ENCODE data around the gene EHBP1. TPM values are rescaled to one million over a fixed set of nuclear protein-coding genes. Genes with fewer than 3 reads are reported as not detected.

EHBP1 gene
- total RNA-seq, 2 donors from 2014 or later, result 23.7 to 34.3 TPM

GRCh38 chr2:62731275-62731674 is 25.8 kb downstream of the EHBP1 start:
- no peak for DNase-seq (ENCODE audit: low spot score)
- H3K9me3 Mint-ChIP-seq, result peaks cover 4% of the 10 kb centered on the region
- H3K27ac Mint-ChIP-seq, result no peak overlapping the region
- H3K27me3 Mint-ChIP-seq, result no peaks in the 10 kb centered on the region
- H3K4me3 Mint-ChIP-seq, result no peak overlapping the region
- no peak for ATAC-seq
- H3K4me1 Mint-ChIP-seq (ENCODE audit: low read depth in 2 of 2), result peaks cover 9 to 20% of the 10 kb centered on the region in 2 donors
- H3K36me3 Mint-ChIP-seq, result peaks cover 17% of the 10 kb centered on the region

- peaks cover 7 to 20% of the 10 kb centered on the region in 2 donors for H3K4me1 Mint-ChIP-seq (ENCODE audit: low read depth in 2 of 2)
- H3K27me3 Mint-ChIP-seq, result no peaks in the 10 kb centered on the region
- H3K27ac Mint-ChIP-seq, result no peak overlapping the region
- H3K4me3 Mint-ChIP-seq, result no peak overlapping the region
- DNase-seq (ENCODE audit: low spot score), result no peak
- H3K9me3 Mint-ChIP-seq, result peaks cover 4% of the 10 kb centered on the region
- H3K36me3 Mint-ChIP-seq, result peaks cover 17% of the 10 kb centered on the region
- ATAC-seq, result no peak
These were observed 26.8 kb downstream of the EHBP1 start for GRCh38 chr2:62732262-62732777.

- H3K36me3 Mint-ChIP-seq, result peaks cover 17% of the 10 kb centered on the region
- H3K27ac Mint-ChIP-seq, result no peak overlapping the region
- DNase-seq (ENCODE audit: low spot score) (no peak), ATAC-seq (no peak)
- no peaks in the 10 kb centered on the region for H3K27me3 Mint-ChIP-seq
- no peak overlapping the region for H3K4me3 Mint-ChIP-seq
- peaks cover 10 to 16% of the 10 kb centered on the region in 2 donors for H3K4me1 Mint-ChIP-seq (ENCODE audit: low read depth in 2 of 2)
- peaks cover 4% of the 10 kb centered on the region for H3K9me3 Mint-ChIP-seq
These were observed 28.0 kb downstream of the EHBP1 start for GRCh38 chr2:62733546-62733945.

GRCh38 chr2:62736899-62737559 is 31.5 kb downstream of the EHBP1 start:
- Mint-ChIP-seq H3K9me3 (no peaks in the 10 kb centered on the region), H3K27me3 (no peaks in the 10 kb centered on the region), H3K4me3 (no peak overlapping the region), H3K36me3 (peaks cover 11% of the 10 kb centered on the region), H3K27ac (no peak overlapping the region), H3K4me1 (ENCODE audit: low read depth in 2 of 2) (peaks cover 12 to 16% of the 10 kb centered on the region in 2 donors)
- DNase-seq (ENCODE audit: low spot score), result no peak
- ATAC-seq, result no peak

- H3K36me3 Mint-ChIP-seq, result no peaks in the 10 kb centered on the region
- H3K4me1 Mint-ChIP-seq (ENCODE audit: low read depth in 2 of 2), result peaks cover 6 to 9% of the 10 kb centered on the region in 2 donors
- H3K27ac Mint-ChIP-seq, result no peak overlapping the region
- no peaks in the 10 kb centered on the region for H3K9me3 Mint-ChIP-seq
- no peak for DNase-seq (ENCODE audit: low spot score)
- H3K4me3 Mint-ChIP-seq, result no peak overlapping the region
- ATAC-seq, result no peak
- H3K27me3 Mint-ChIP-seq, result no peaks in the 10 kb centered on the region
These were observed 33.7 kb downstream of the EHBP1 start for GRCh38 chr2:62738981-62739936.

- H3K27me3 Mint-ChIP-seq, result no peaks in the 10 kb centered on the region
- no peaks in the 10 kb centered on the region for H3K9me3 Mint-ChIP-seq
- no peak for DNase-seq (ENCODE audit: low spot score)
- H3K27ac Mint-ChIP-seq, result no peak overlapping the region
- ATAC-seq, result no peak
- no peak overlapping the region for H3K4me3 Mint-ChIP-seq
- peaks cover 4 to 9% of the 10 kb centered on the region in 2 donors for H3K4me1 Mint-ChIP-seq (ENCODE audit: low read depth in 2 of 2)
- H3K36me3 Mint-ChIP-seq, result no peaks in the 10 kb centered on the region
These were observed 34.7 kb downstream of the EHBP1 start for GRCh38 chr2:62740221-62740620.

GRCh38 chr2:62741127-62741526 is 35.6 kb downstream of the EHBP1 start:
- H3K4me1 Mint-ChIP-seq (ENCODE audit: low read depth in 2 of 2), result peaks cover 4 to 9% of the 10 kb centered on the region in 2 donors
- no peaks in the 10 kb centered on the region for H3K9me3 Mint-ChIP-seq
- no peak overlapping the region for H3K27ac Mint-ChIP-seq
- ATAC-seq, result no peak
- no peaks in the 10 kb centered on the region for H3K36me3 Mint-ChIP-seq
- H3K4me3 Mint-ChIP-seq, result no peak overlapping the region
- DNase-seq (ENCODE audit: low spot score), result no peak
- H3K27me3 Mint-ChIP-seq, result no peaks in the 10 kb centered on the region

- H3K27ac Mint-ChIP-seq, result no peak overlapping the region
- H3K36me3 Mint-ChIP-seq, result no peaks in the 10 kb centered on the region
These were observed 36.6 kb downstream of the EHBP1 start for GRCh38 chr2:62741954-62742722.

GRCh38 chr2:62743506-62743905 is 38.0 kb downstream of the EHBP1 start:
- ATAC-seq, result no peak
- H3K27me3 Mint-ChIP-seq, result no peaks in the 10 kb centered on the region
- H3K9me3 Mint-ChIP-seq, result no peaks in the 10 kb centered on the region
- H3K27ac Mint-ChIP-seq, result no peak overlapping the region
- peaks cover 0 to 3% of the 10 kb centered on the region in 2 donors for H3K4me1 Mint-ChIP-seq (ENCODE audit: low read depth in 2 of 2)
- no peaks in the 10 kb centered on the region for H3K36me3 Mint-ChIP-seq
- DNase-seq (ENCODE audit: low spot score), result no peak
- no peak overlapping the region for H3K4me3 Mint-ChIP-seq

More at GRCh38 chr2:62741954-62742722, 36.6 kb downstream of the EHBP1 start:
- ATAC-seq, result no peak
- no peaks in the 10 kb centered on the region for H3K9me3 Mint-ChIP-seq
- H3K4me3 Mint-ChIP-seq, result no peak overlapping the region
- H3K4me1 Mint-ChIP-seq (ENCODE audit: low read depth in 2 of 2), result peaks cover 0 to 9% of the 10 kb centered on the region in 2 donors
- DNase-seq (ENCODE audit: low spot score), result no peak
- no peaks in the 10 kb centered on the region for H3K27me3 Mint-ChIP-seq

GRCh38 chr2:62744603-62745002 is 39.1 kb downstream of the EHBP1 start:
- Mint-ChIP-seq H3K27me3 (no peaks in the 10 kb centered on the region), H3K4me3 (no peak overlapping the region), H3K36me3 (no peaks in the 10 kb centered on the region), H3K27ac (no peak overlapping the region), H3K9me3 (no peaks in the 10 kb centered on the region), H3K4me1 (ENCODE audit: low read depth in 2 of 2) (no peaks in the 10 kb centered on the region)
- ATAC-seq, result no peak
- DNase-seq (ENCODE audit: low spot score), result no peak

- H3K27ac Mint-ChIP-seq, result no peak overlapping the region
- no peak for ATAC-seq
- no peak for DNase-seq (ENCODE audit: low spot score)
- H3K4me1 Mint-ChIP-seq (ENCODE audit: low read depth in 2 of 2), result peaks cover 3 to 6% of the 10 kb centered on the region in 2 donors
- no peaks in the 10 kb centered on the region for H3K27me3 Mint-ChIP-seq
- no peak overlapping the region for H3K4me3 Mint-ChIP-seq
- peaks cover 2% of the 10 kb centered on the region for H3K36me3 Mint-ChIP-seq
- H3K9me3 Mint-ChIP-seq, result no peaks in the 10 kb centered on the region
These were observed 40.5 kb downstream of the EHBP1 start for GRCh38 chr2:62745891-62746481.

GRCh38 chr2:62747169-62747568 is 41.7 kb downstream of the EHBP1 start:
- ATAC-seq, result no peak
- H3K36me3 Mint-ChIP-seq, result peaks cover 4% of the 10 kb centered on the region
- H3K4me1 Mint-ChIP-seq (ENCODE audit: low read depth in 2 of 2), result peaks cover 9 to 10% of the 10 kb centered on the region in 2 donors
- no peaks in the 10 kb centered on the region for H3K9me3 Mint-ChIP-seq
- no peak for DNase-seq (ENCODE audit: low spot score)
- no peaks in the 10 kb centered on the region for H3K27me3 Mint-ChIP-seq
- H3K27ac Mint-ChIP-seq, result no peak overlapping the region
- no peak overlapping the region for H3K4me3 Mint-ChIP-seq

- Mint-ChIP-seq H3K9me3 (no peaks in the 10 kb centered on the region), H3K27me3 (no peaks in the 10 kb centered on the region), H3K36me3 (peaks cover 4% of the 10 kb centered on the region), H3K27ac (no peak overlapping the region), H3K4me1 (ENCODE audit: low read depth in 2 of 2) (peaks cover 11 to 14% of the 10 kb centered on the region in 2 donors), H3K4me3 (no peak overlapping the region)
- no peak for DNase-seq (ENCODE audit: low spot score)
- no peak for ATAC-seq
These were observed 42.4 kb downstream of the EHBP1 start for GRCh38 chr2:62747876-62748275.
